NT2/D1 (cell line): ENCODE measurements around the gene ZDHHC21.

Source experiments
- DNase-seq: peaks from one replicate; pipeline ENCODE4 v3.0.0-alpha.2; 2011; ENCODE audit warnings: low read depth, low spot score
- H3K27me3 ChIP-seq: 2 replicates; pipeline ENCODE4 v1.6.0; 2011; ENCODE audit warnings: mild to moderate bottlenecking; ENCODE audit not compliant: insufficient read length, insufficient read depth
- H3K36me3 ChIP-seq: 2 replicates; pipeline ENCODE4 v1.6.1; 2011; ENCODE audit warnings: mild to moderate bottlenecking, low read length, mixed read lengths; ENCODE audit not compliant: insufficient read depth, insufficient read length
- H3K4me1 ChIP-seq: 2 replicates; pipeline ENCODE4 v1.5.1; 2011; ENCODE audit not compliant: insufficient read depth, insufficient read length
- H3K4me3 ChIP-seq: 2 replicates; pipeline ENCODE4 v1.5.1; 2011; ENCODE audit warnings: low read depth; ENCODE audit not compliant: insufficient read length
- H3K9ac ChIP-seq: 2 replicates; pipeline ENCODE4 v1.6.0; 2011; ENCODE audit warnings: low read depth; ENCODE audit not compliant: insufficient read length
- H3K9me3 ChIP-seq: 2 replicates; pipeline ENCODE4 v1.5.1; 2011; ENCODE audit warnings: mild to moderate bottlenecking, low read length; ENCODE audit not compliant: insufficient read depth
- SUZ12 ChIP-seq: IDR thresholded peaks from 2 replicates; pipeline ENCODE4 v1.6.1; 2011; ENCODE audit not compliant: insufficient read length, insufficient read depth; ENCODE audit errors: extremely low read depth
- YY1 ChIP-seq: IDR thresholded peaks from 2 replicates; pipeline ENCODE4 v1.6.1; 2011; ENCODE audit not compliant: insufficient read length, insufficient read depth
- ZNF274 ChIP-seq: IDR thresholded peaks from 2 replicates; pipeline ENCODE4 v1.6.1; 2011; ENCODE audit warnings: mild to moderate bottlenecking, low read depth, low read length

ZDHHC21 gene

GRCh38 chr9:14719231-14719923 lies 26.1 kb upstream of the ZDHHC21 start:
- Histone ChIP-seq H3K36me3 (no peaks in the 10 kb centered on the region), H3K4me1 (peaks cover 8% of the 10 kb centered on the region), H3K4me3 (no peak overlapping the region), H3K9ac (no peak overlapping the region), H3K27me3 (peaks cover 74% of the 10 kb centered on the region), H3K9me3 (no peaks in the 10 kb centered on the region)
- DNase-seq: no peak
- TF ChIP-seq YY1 (no peak), SUZ12 (no peak), ZNF274 (no peak)

GRCh38 chr9:14715102-14715501 lies 21.9 kb upstream of the ZDHHC21 start:
- H3K27me3 ChIP-seq: peaks cover 32% of the 10 kb centered on the region
- H3K4me3 ChIP-seq: no peak overlapping the region
- H3K36me3 ChIP-seq: no peaks in the 10 kb centered on the region
- no peaks in the 10 kb centered on the region for H3K9me3 ChIP-seq
- H3K4me1 ChIP-seq: no peaks in the 10 kb centered on the region
- H3K9ac ChIP-seq: no peak overlapping the region
- no peak for TF ChIP-seq YY1
- no peak for TF ChIP-seq ZNF274
- no peak for TF ChIP-seq SUZ12
- no peak for DNase-seq

DNA sequence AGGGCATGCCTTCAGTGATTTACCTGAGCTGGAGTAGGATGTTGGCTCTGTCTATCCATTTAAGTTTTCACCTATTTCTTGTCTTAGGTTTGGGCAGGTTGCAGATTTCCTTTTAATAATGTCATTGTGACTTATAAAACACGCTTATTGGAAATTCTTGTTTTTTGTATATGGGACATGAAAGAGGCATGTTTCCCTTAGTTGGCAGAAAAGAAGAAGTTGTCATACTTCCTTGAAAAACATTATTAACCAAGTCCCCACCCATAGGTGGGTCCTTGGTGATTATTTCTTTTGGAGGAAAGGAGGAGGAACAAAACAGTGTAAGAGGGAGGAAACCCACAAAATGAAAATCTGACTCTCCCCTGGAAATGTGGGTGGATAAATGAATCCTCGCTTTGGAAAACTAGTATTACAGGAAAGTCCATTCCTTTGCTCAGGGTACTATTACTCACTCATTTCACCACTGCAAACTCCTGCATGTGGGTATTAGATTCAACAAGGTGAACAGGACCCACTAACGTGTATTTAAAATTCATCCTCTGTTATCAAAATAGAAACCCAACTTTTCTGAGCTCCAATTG lies 20.0 kb upstream of the ZDHHC21 start:
- H3K27me3 ChIP-seq: peaks cover 13% of the 10 kb centered on the region
- H3K9me3 ChIP-seq: no peaks in the 10 kb centered on the region
- no peaks in the 10 kb centered on the region for H3K4me1 ChIP-seq
- H3K9ac ChIP-seq: no peak overlapping the region
- no peak overlapping the region for H3K4me3 ChIP-seq
- no peak for DNase-seq
- no peak for TF ChIP-seq ZNF274
- no peak for TF ChIP-seq YY1
- TF ChIP-seq SUZ12: no peak
- H3K36me3 ChIP-seq: no peaks in the 10 kb centered on the region

GRCh38 chr9:14710804-14711203 lies 17.6 kb upstream of the ZDHHC21 start:
- no peak for TF ChIP-seq ZNF274
- TF ChIP-seq SUZ12: no peak
- no peak for TF ChIP-seq YY1
- H3K4me1 ChIP-seq: no peaks in the 10 kb centered on the region
- H3K36me3 ChIP-seq: no peaks in the 10 kb centered on the region
- H3K9ac ChIP-seq: no peak overlapping the region
- no peak for DNase-seq
- H3K9me3 ChIP-seq: peaks cover 12% of the 10 kb centered on the region; the same call in 1 of the 2 replicates
- no peaks in the 10 kb centered on the region for H3K27me3 ChIP-seq
- no peak overlapping the region for H3K4me3 ChIP-seq

- no peaks in the 10 kb centered on the region for H3K27me3 ChIP-seq
- H3K36me3 ChIP-seq: no peaks in the 10 kb centered on the region
- H3K4me3 ChIP-seq: no peak overlapping the region
- peaks cover 14% of the 10 kb centered on the region; the same call in 1 of the 2 replicates for H3K9me3 ChIP-seq
- H3K9ac ChIP-seq: no peak overlapping the region
- H3K4me1 ChIP-seq: no peaks in the 10 kb centered on the region
- DNase-seq: no peak
- TF ChIP-seq ZNF274 (no peak), SUZ12 (no peak), YY1 (no peak)
Observed at GRCh38 chr9:14706530-14707140, 13.4 kb upstream of the ZDHHC21 start.

DNA sequence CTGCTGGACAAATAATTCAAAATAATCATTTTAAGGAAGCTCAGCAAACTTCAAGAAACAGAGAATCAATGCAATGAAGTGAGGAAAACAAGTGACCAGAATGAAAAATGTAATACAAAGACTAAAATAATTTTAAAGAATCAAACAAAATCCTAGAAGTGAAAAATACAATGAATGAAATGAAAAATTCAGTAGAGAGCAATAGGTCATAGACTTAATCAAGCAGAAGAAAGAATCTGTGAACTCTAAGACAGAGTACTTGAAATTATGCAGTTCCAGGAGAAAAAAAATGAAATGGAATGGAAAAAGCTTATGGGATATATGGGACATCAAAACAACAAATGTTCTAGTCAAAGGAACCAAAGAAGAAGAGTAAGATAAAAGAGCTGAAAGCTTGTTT lies 11.8 kb upstream of the ZDHHC21 start:
- no peaks in the 10 kb centered on the region for H3K36me3 ChIP-seq
- no peak overlapping the region for H3K4me3 ChIP-seq
- no peaks in the 10 kb centered on the region for H3K4me1 ChIP-seq
- DNase-seq: no peak
- H3K9me3 ChIP-seq: peaks cover 14% of the 10 kb centered on the region; the same call in 1 of the 2 replicates
- no peak overlapping the region for H3K9ac ChIP-seq
- no peaks in the 10 kb centered on the region for H3K27me3 ChIP-seq
- TF ChIP-seq SUZ12 (no peak), YY1 (no peak), ZNF274 (no peak)

DNA sequence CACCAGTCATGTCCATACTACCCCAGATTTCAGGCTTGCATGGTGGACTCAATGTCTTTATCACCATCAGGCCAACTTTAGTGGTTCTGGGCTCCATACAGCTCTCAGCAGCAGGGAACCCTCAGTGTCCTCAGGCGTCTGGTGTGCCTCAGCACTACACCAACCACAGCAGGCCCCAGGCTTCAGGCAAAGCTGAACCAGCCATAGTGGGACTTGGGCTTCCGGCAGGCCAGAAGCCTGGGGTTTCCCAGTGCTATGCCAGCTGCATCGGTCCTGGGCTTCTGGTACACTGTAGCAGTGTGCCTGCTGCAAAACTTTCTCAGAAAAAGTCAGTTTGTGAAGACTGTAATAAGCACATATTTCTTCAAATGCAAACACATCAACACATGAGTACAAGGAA lies 11.0 kb upstream of the ZDHHC21 start:
- H3K36me3 ChIP-seq: no peaks in the 10 kb centered on the region
- H3K27me3 ChIP-seq: no peaks in the 10 kb centered on the region
- no peaks in the 10 kb centered on the region for H3K4me1 ChIP-seq
- DNase-seq: no peak
- H3K9me3 ChIP-seq: peaks cover 14% of the 10 kb centered on the region; the same call in 1 of the 2 replicates
- H3K9ac ChIP-seq: no peak overlapping the region
- H3K4me3 ChIP-seq: no peak overlapping the region
- TF ChIP-seq YY1 (no peak), ZNF274 (no peak), SUZ12 (no peak)
